Stomach (tissue), 4 donors: ENCODE measurements around the gene FHAD1.

Source experiments
- CTCF ChIP-seq, 7 experiments: fragments of 450-650 bp in 4 of 7; fragments of 200-600 bp in 3 of 7; sonication (generic) in 3 of 7; IDR thresholded peaks; one replicate each; pipeline ENCODE4 v1.5.1; 2016 to 2019; ENCODE audit warnings: antibody characterized with exemption in 7 of 7, control low read depth in 2 of 7, mild to moderate bottlenecking in 1 of 7
- EP300 ChIP-seq: sonication (generic); formaldehyde crosslinking; IDR thresholded peaks from one replicate; pipeline ENCODE4 v1.6.1; 2017; ENCODE audit warnings: antibody characterized with exemption
- POLR2A ChIP-seq, 4 donors: fragments of 450-650 bp; IDR thresholded peaks; one replicate each; pipeline ENCODE4 v1.6.1; 2016; ENCODE audit warnings: antibody characterized with exemption in 4 of 4, control low read depth in 2 of 4, mild to moderate bottlenecking in 1 of 4, moderate library complexity in 1 of 4
- POLR2AphosphoS5 ChIP-seq, 3 donors: sonication (generic); formaldehyde crosslinking; IDR thresholded peaks; one replicate each; pipeline ENCODE4 v1.6.1; 2016; ENCODE audit warnings: antibody characterized with exemption in 3 of 3

- no peak for TF ChIP-seq CTCF (IDR thresholded peaks at IDR 0.05)
- no peak for TF ChIP-seq POLR2A (IDR thresholded peaks at IDR 0.05)
- TF ChIP-seq POLR2AphosphoS5 (IDR thresholded peaks at IDR 0.05): peak in 2 of 3 donors; percentile 65 to 74
- TF ChIP-seq EP300: no peak
These were observed 17.3 kb upstream of the FHAD1 start for GRCh38 chr1:15229707-15230131.
